GM23338 (cell line): ENCODE data around the gene RBP5. TPM values are rescaled to one million over a fixed set of nuclear protein-coding genes. Genes with fewer than 3 reads are reported as not detected.

ENCODE experiments used
- JUNB ChIP-seq: IDR thresholded peaks from one replicate; pipeline ENCODE4 v1.6.1; 2016; ENCODE audit warnings: antibody characterized with exemption; ENCODE audit not compliant: unreplicated experiment
- NANOG ChIP-seq: IDR thresholded peaks from 2 replicates; pipeline ENCODE4 v1.6.1; 2016; ENCODE audit warnings: antibody characterized with exemption, borderline replicate concordance
- POLR2AphosphoS5 ChIP-seq: IDR thresholded peaks from 2 replicates; pipeline ENCODE4 v1.6.1; 2016; ENCODE audit warnings: antibody characterized with exemption, low read depth
- REST ChIP-seq: IDR thresholded peaks from one replicate; pipeline ENCODE4 v1.6.1; 2018; ENCODE audit warnings: antibody characterized with exemption; ENCODE audit not compliant: unreplicated experiment
- ZNF114 ChIP-seq: fragments of 250-450 bp; sonication (Bioruptor Pico); IDR thresholded peaks from 2 replicates; pipeline ENCODE4 v1.5.0; 2020; ENCODE audit warnings: mild to moderate bottlenecking, moderate library complexity
- ZNF331 ChIP-seq: fragments of 250-450 bp; sonication (Bioruptor Pico); IDR thresholded peaks from 2 replicates; pipeline ENCODE4 v1.5.0; 2020; ENCODE audit warnings: low read depth, mild to moderate bottlenecking, moderate library complexity
- ZNF462 ChIP-seq: fragments of 250-450 bp; sonication (Bioruptor Pico); IDR thresholded peaks from 2 replicates; pipeline ENCODE4 v1.5.0; 2020; ENCODE audit warnings: mild to moderate bottlenecking, moderate library complexity
- polyA plus RNA-seq: library from polyadenylated mRNA; unstranded; fragments of >200 nt; fragmentation: Nextera tagmentation; extraction: Ambion mirVana; gene quantifications from 2 replicates; pipeline ENCODE4 v1.2.1, GENCODE V29; 2016
- total RNA-seq: library from RNA; depleted of rRNA; stranded (reverse); fragments of >200 nt; shearing (Covaris generic); gene quantifications from 2 replicates; pipeline ENCODE4 v1.2.3, GENCODE V29; 2014

The RBP5 gene
- total and polyA plus RNA-seq, 2 experiments from 2014 or later = 1.2 to 3.0 TPM

- TF ChIP-seq ZNF462 (CRISPR knock-in tag) (no peak), JUNB (no peak), REST (no peak), NANOG (no peak), ZNF114 (no peak), POLR2AphosphoS5 (no peak), ZNF331 (no peak)
Observed at GRCh38 chr12:7125632-7126227, 3.0 kb downstream of the RBP5 start (continued).
